ENCODE measurements around the gene TNIK.

The TNIK gene

GRCh38 chr3:171401432-171401831 is 58.8 kb downstream of the TNIK start:
- ChIA-PET POLR2A (ENCODE audit: low non-redundant PET) (no interaction called here), CTCF (interaction anchor here (0.6 kb wide), 1 partner anchor 519 kb away, joined by 3 read pairs; no protein-coding TSS in a partner anchor)
- no peak overlapping the region for H3K27ac ChIP-seq
- no peak for DNase-seq (ENCODE audit: low spot score)
- TF ChIP-seq CTCF (conservative IDR thresholded peaks at IDR 0.05; ENCODE audit: low read depth): no peak

- CTCF ChIA-PET: no interaction called here
- DNase-seq (ENCODE audit: low spot score): no peak
- no peak for TF ChIP-seq CTCF (conservative IDR thresholded peaks at IDR 0.05; ENCODE audit: low read depth)
- no peak overlapping the region for H3K27ac ChIP-seq
- POLR2A ChIA-PET (ENCODE audit: low non-redundant PET): no interaction called here
These were observed 60.4 kb downstream of the TNIK start for GRCh38 chr3:171399842-171400241.

GRCh38 chr3:171398343-171398742 is 61.9 kb downstream of the TNIK start:
- TF ChIP-seq CTCF (conservative IDR thresholded peaks at IDR 0.05; ENCODE audit: low read depth): no peak
- POLR2A ChIA-PET (ENCODE audit: low non-redundant PET): no interaction called here
- CTCF ChIA-PET: interaction anchor here (1.0 to 1.1 kb wide), 2 partner anchors 34 to 168 kb away, joined by 3 read pairs; no protein-coding TSS in a partner anchor
- no peak overlapping the region for H3K27ac ChIP-seq
- DNase-seq (ENCODE audit: low spot score): no peak

GRCh38 chr3:171397089-171397488 is 63.1 kb downstream of the TNIK start:
- ChIA-PET CTCF (no interaction called here), POLR2A (ENCODE audit: low non-redundant PET) (no interaction called here)
- no peak for TF ChIP-seq CTCF (conservative IDR thresholded peaks at IDR 0.05; ENCODE audit: low read depth)
- H3K27ac ChIP-seq: no peak overlapping the region
- no peak for DNase-seq (ENCODE audit: low spot score)

- H3K27ac ChIP-seq: no peak overlapping the region
- POLR2A ChIA-PET (ENCODE audit: low non-redundant PET): no interaction called here
- CTCF ChIA-PET: interaction anchor here (0.5 kb wide), 1 partner anchor 406 kb away, joined by 3 read pairs; no protein-coding TSS in a partner anchor
- DNase-seq (ENCODE audit: low spot score): no peak
- no peak for TF ChIP-seq CTCF (conservative IDR thresholded peaks at IDR 0.05; ENCODE audit: low read depth)
These were observed 64.2 kb downstream of the TNIK start for GRCh38 chr3:171396048-171396447.

GRCh38 chr3:171393032-171393744 is 67.0 kb downstream of the TNIK start:
- no peak for DNase-seq (ENCODE audit: low spot score)
- POLR2A ChIA-PET (ENCODE audit: low non-redundant PET): no interaction called here
- TF ChIP-seq CTCF (conservative IDR thresholded peaks at IDR 0.05; ENCODE audit: low read depth): no peak
- CTCF ChIA-PET: interaction anchor here (0.7 kb wide), 1 partner anchor 343 kb away, joined by 4 read pairs; no protein-coding TSS in a partner anchor
- no peak overlapping the region for H3K27ac ChIP-seq

Data from RWPE1 (cell line).